Neural progenitor cell (in vitro differentiated cells): ENCODE data around the gene TRAPPC2. TPM values are rescaled to one million over a fixed set of nuclear protein-coding genes. Genes with fewer than 3 reads are reported as not detected.

ENCODE experiments used
- DNase-seq: peaks from one replicate; pipeline ENCODE4 v3.0.0-alpha.2; 2016; ENCODE audit warnings: low spot score
- H2AFZ ChIP-seq: fragments of 200-600 bp; sonication (generic); replicated peaks from 2 replicates; pipeline ENCODE4 v1.6.1; 2016; ENCODE audit warnings: antibody characterized with exemption
- H3F3A ChIP-seq: fragments of 200-600 bp; sonication (generic); 2 replicates; pipeline ENCODE4 v1.6.1; 2016; ENCODE audit warnings: antibody characterized with exemption, low read depth
- H3K27ac ChIP-seq: fragments of 200-600 bp; sonication (generic); 2 replicates; pipeline ENCODE4 v1.5.1; 2016; ENCODE audit warnings: mild to moderate bottlenecking
- H3K27me3 ChIP-seq: fragments of 200-600 bp; sonication (generic); 2 replicates; pipeline ENCODE4 v1.6.1; 2016; ENCODE audit warnings: mild to moderate bottlenecking, moderate library complexity
- H3K36me3 ChIP-seq: fragments of 200-600 bp; sonication (generic); 2 replicates; pipeline ENCODE4 v1.5.1; 2016
- H3K4me1 ChIP-seq: fragments of 200-600 bp; sonication (generic); 2 replicates; pipeline ENCODE4 v1.6.1; 2016; ENCODE audit warnings: mixed run types
- H3K4me2 ChIP-seq: fragments of 200-600 bp; sonication (generic); 2 replicates; pipeline ENCODE4 v1.6.1; 2016
- H3K4me3 ChIP-seq: fragments of 200-600 bp; sonication (generic); 2 replicates; pipeline ENCODE4 v1.5.1; 2016
- H3K79me2 ChIP-seq: fragments of 200-600 bp; sonication (generic); 2 replicates; pipeline ENCODE4 v1.6.1; 2016; ENCODE audit warnings: low read depth
- H3K9ac ChIP-seq: fragments of 200-600 bp; sonication (generic); 2 replicates; pipeline ENCODE4 v1.6.1; 2016
- H3K9me3 ChIP-seq: fragments of 200-600 bp; sonication (generic); 2 replicates; pipeline ENCODE4 v1.5.1; 2016; ENCODE audit warnings: low read depth
- H4K20me1 ChIP-seq: fragments of 200-600 bp; sonication (generic); 2 replicates; pipeline ENCODE4 v1.6.1; 2016; ENCODE audit warnings: low read depth
- H3K27ac Mint-ChIP-seq: 3 replicates; pipeline ENCODE4 v1.8.0; 2021; ENCODE audit warnings: mixed read lengths
- H3K27me3 Mint-ChIP-seq: 2 replicates; pipeline ENCODE4 v1.8.0; 2022; ENCODE audit warnings: low read depth, mild to moderate bottlenecking, inconsistent platforms, moderate library complexity, mixed read lengths; ENCODE audit not compliant: insufficient read depth
- H3K36me3 Mint-ChIP-seq: 3 replicates; pipeline ENCODE4 v1.8.0; 2021; ENCODE audit warnings: mixed read lengths
- H3K4me1 Mint-ChIP-seq: 3 replicates; pipeline ENCODE4 v1.8.0; 2021; ENCODE audit warnings: mixed read lengths
- H3K4me3 Mint-ChIP-seq: 3 replicates; pipeline ENCODE4 v1.8.0; 2021; ENCODE audit warnings: mild to moderate bottlenecking, moderate library complexity, mixed read lengths
- H3K9me3 Mint-ChIP-seq: 3 replicates; pipeline ENCODE4 v1.8.0; 2020; ENCODE audit warnings: mixed read lengths
- EZH2 ChIP-seq: fragments of 200-600 bp; sonication (generic); IDR thresholded peaks from 2 replicates; pipeline ENCODE4 v1.6.1; 2017; ENCODE audit warnings: antibody characterized with exemption, mild to moderate bottlenecking, moderate library complexity
- EZH2phosphoT487 ChIP-seq: fragments of 200-600 bp; sonication (generic); IDR thresholded peaks from 2 replicates; pipeline ENCODE4 v1.6.1; 2017; ENCODE audit warnings: antibody characterized with exemption
- total RNA-seq: library from RNA; depleted of rRNA; stranded (reverse); fragments of >200 nt; gene quantifications from 2 replicates; pipeline ENCODE4 v1.2.3, GENCODE V29; 2015; ENCODE audit warnings: low replicate concordance
- TF ChIP-seq, protein P1 (sequence below): fragments of 200-600 bp; sonication (generic); IDR thresholded peaks from 2 replicates; pipeline ENCODE4 v1.5.1; 2017; ENCODE audit warnings: antibody characterized with exemption, mild to moderate bottlenecking

Gene TRAPPC2
- total RNA-seq, 1 donor from 2014 or later: 31.6 TPM

DNA sequence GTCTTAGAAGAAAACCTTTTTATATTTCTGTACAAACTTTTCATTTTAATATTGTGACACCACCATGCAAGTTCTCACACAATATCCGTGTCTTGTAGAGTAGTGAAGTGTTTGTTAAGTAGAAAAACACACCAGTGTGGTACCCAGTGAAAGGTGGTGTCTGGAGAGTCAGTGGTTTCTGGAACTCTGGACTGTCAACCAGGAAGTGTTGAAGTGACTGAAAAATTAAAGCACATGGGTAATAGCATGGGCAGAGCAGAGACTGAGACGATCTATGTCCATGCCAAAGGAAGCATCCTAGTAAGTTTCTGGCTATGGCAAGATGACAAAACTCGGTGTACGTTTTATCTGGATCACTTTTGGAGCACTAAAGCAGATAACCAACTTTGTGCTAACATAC, 23.3 kb downstream of the TRAPPC2 start:
- H3K9ac ChIP-seq: no peak overlapping the region
- TF ChIP-seq EZH2phosphoT487 (no peak), EZH2 (no peak)
- TF ChIP-seq, protein P1, sequence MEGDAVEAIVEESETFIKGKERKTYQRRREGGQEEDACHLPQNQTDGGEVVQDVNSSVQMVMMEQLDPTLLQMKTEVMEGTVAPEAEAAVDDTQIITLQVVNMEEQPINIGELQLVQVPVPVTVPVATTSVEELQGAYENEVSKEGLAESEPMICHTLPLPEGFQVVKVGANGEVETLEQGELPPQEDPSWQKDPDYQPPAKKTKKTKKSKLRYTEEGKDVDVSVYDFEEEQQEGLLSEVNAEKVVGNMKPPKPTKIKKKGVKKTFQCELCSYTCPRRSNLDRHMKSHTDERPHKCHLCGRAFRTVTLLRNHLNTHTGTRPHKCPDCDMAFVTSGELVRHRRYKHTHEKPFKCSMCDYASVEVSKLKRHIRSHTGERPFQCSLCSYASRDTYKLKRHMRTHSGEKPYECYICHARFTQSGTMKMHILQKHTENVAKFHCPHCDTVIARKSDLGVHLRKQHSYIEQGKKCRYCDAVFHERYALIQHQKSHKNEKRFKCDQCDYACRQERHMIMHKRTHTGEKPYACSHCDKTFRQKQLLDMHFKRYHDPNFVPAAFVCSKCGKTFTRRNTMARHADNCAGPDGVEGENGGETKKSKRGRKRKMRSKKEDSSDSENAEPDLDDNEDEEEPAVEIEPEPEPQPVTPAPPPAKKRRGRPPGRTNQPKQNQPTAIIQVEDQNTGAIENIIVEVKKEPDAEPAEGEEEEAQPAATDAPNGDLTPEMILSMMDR: no peak
- no peaks in the 10 kb centered on the region for H3F3A ChIP-seq
- H3K9me3 ChIP-seq: no peaks in the 10 kb centered on the region
- H3K79me2 ChIP-seq: peaks cover 3% of the 10 kb centered on the region
- no peaks in the 10 kb centered on the region for H3K4me1 Mint-ChIP-seq
- H3K27ac Mint-ChIP-seq: no peak overlapping the region
- peaks cover 28% of the 10 kb centered on the region for H3K36me3 Mint-ChIP-seq
- H3K9me3 Mint-ChIP-seq: peaks cover 4% of the 10 kb centered on the region
- no peaks in the 10 kb centered on the region for H3K4me1 ChIP-seq
- no peak overlapping the region for H3K4me3 Mint-ChIP-seq
- no peak overlapping the region for H3K4me2 ChIP-seq
- no peak overlapping the region for H3K27ac ChIP-seq
- H2AFZ ChIP-seq: no peak overlapping the region
- peaks cover 8% of the 10 kb centered on the region for H4K20me1 ChIP-seq
- peaks cover 5% of the 10 kb centered on the region for H3K36me3 ChIP-seq
- DNase-seq: no peak
- H3K4me3 ChIP-seq: no peak overlapping the region
- peaks cover 2% of the 10 kb centered on the region for H3K27me3 Mint-ChIP-seq
- H3K27me3 ChIP-seq: no peaks in the 10 kb centered on the region

DNA sequence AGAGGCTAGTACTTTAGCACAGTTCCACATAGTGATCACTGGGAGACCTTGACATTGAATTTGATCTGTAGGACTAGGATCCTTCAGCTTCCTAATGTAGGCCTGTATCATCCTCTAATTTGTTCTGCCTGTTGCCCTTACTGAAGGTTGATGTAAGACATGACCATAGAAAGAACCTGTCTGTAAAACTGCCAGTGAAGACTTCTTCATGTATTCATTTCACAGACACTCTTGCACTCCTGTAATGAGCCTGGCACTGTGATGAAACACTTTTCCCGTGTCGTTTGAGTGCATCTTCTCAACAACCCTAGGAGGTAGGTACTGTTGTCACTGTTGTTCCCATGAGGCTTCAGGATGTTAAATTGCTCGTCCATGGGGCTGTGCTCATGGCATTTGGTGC, 30.8 kb downstream of the TRAPPC2 start:
- no peaks in the 10 kb centered on the region for H3F3A ChIP-seq
- H3K27me3 ChIP-seq: no peaks in the 10 kb centered on the region
- H3K4me1 Mint-ChIP-seq: no peaks in the 10 kb centered on the region
- peaks cover 2% of the 10 kb centered on the region for H3K9me3 Mint-ChIP-seq
- H3K36me3 Mint-ChIP-seq: peaks cover 9% of the 10 kb centered on the region
- no peaks in the 10 kb centered on the region for H3K27me3 Mint-ChIP-seq
- H3K36me3 ChIP-seq: no peaks in the 10 kb centered on the region
- H3K27ac ChIP-seq: no peak overlapping the region
- no peak overlapping the region for H3K9ac ChIP-seq
- H3K9me3 ChIP-seq: no peaks in the 10 kb centered on the region
- H3K27ac Mint-ChIP-seq: no peak overlapping the region
- H4K20me1 ChIP-seq: peaks cover 62% of the 10 kb centered on the region
- peaks cover 9% of the 10 kb centered on the region for H3K4me1 ChIP-seq
- peaks cover 68% of the 10 kb centered on the region for H3K79me2 ChIP-seq
- H2AFZ ChIP-seq: no peak overlapping the region
- H3K4me3 ChIP-seq: no peak overlapping the region
- H3K4me2 ChIP-seq: no peak overlapping the region
- no peak for DNase-seq
- H3K4me3 Mint-ChIP-seq: no peak overlapping the region
- TF ChIP-seq EZH2phosphoT487 (no peak), EZH2 (no peak)
- TF ChIP-seq, protein P1: no peak

DNA sequence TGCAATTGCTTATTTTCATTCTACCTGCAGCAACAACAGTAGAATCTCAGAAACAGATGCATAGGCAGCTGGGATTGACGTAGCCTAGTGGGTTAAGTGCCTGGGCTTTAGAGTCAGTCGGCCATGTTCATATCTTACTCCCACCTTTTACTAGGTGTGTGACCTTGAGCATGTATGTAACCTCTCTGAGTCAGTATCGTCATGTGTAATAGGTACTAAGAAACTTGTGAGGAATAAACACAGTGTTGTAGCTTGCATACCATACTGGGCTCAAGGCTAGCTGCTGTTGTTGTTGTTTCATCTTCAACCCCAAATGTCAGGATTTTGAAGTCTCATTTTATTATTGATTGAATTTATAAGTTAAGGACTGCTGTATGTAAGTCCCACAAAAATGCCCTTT, 31.3 kb downstream of the TRAPPC2 start:
- H3K79me2 ChIP-seq: peaks cover 73% of the 10 kb centered on the region
- H3K4me2 ChIP-seq: no peak overlapping the region
- no peak for DNase-seq

More for the DNA sequence above, 31.3 kb downstream of the TRAPPC2 start:
- H3K36me3 ChIP-seq: no peaks in the 10 kb centered on the region
- no peaks in the 10 kb centered on the region for H3K27me3 Mint-ChIP-seq
- no peak overlapping the region for H2AFZ ChIP-seq
- H3K4me1 ChIP-seq: peaks cover 9% of the 10 kb centered on the region
- H3K9ac ChIP-seq: no peak overlapping the region
- TF ChIP-seq EZH2 (no peak), EZH2phosphoT487 (no peak)
- TF ChIP-seq, protein P1: no peak
- no peak overlapping the region for H3K4me3 ChIP-seq
- H3K9me3 ChIP-seq: no peaks in the 10 kb centered on the region
- H3F3A ChIP-seq: no peaks in the 10 kb centered on the region
- no peak overlapping the region for H3K27ac Mint-ChIP-seq
- no peaks in the 10 kb centered on the region for H3K4me1 Mint-ChIP-seq
- no peaks in the 10 kb centered on the region for H3K27me3 ChIP-seq
- peaks cover 9% of the 10 kb centered on the region for H3K36me3 Mint-ChIP-seq
- H3K27ac ChIP-seq: no peak overlapping the region
- H3K4me3 Mint-ChIP-seq: no peak overlapping the region
- H3K9me3 Mint-ChIP-seq: peaks cover 2% of the 10 kb centered on the region
- peaks cover 67% of the 10 kb centered on the region for H4K20me1 ChIP-seq
